C4-2B (cell line): ENCODE data around the gene RNF144A.

ENCODE experiments used
- CTCF ChIP-seq: fragments of 450-650 bp; conservative IDR thresholded peaks from 2 replicates; pipeline ENCODE4 v1.5.1; 2017; ENCODE audit warnings: mild to moderate bottlenecking
- ZFX ChIP-seq: fragments of 450-650 bp; IDR thresholded peaks from 2 replicates; pipeline ENCODE4 v1.6.1; 2017

GRCh38 chr2:6906165-6906741 is 11.0 kb upstream of the RNF144A start:
- TF ChIP-seq CTCF, result no peak
- TF ChIP-seq ZFX, result no peak
